Measurements from ENCODE around the gene PTTG1IP2. TPM values are rescaled to one million over a fixed set of nuclear protein-coding genes. Genes with fewer than 3 reads are reported as not detected.

The PTTG1IP2 gene
- total and polyA plus RNA-seq, 10 of the 15 experiments (the other 5 are each of a cell fraction or from before 2014, with no cell fraction given): not detected

GRCh38 chr7:90485734-90486316 lies 16.4 kb downstream of the PTTG1IP2 start:
- H3K27me3 ChIP-seq (replicated peaks in 1 of 2; ENCODE audit: control insufficient read depth in 2 of 2, insufficient read depth in 2 of 2, low read length in 1 of 2): no peaks in the 10 kb centered on the region
- DNase-seq (ENCODE audit: low read depth, low spot score) (no peak), FAIRE-seq (no peak), ATAC-seq (no peak)
- 17% methylated on average over 6 of the region's 6 CpGs for WGBS (ENCODE audit: insufficient coverage, insufficient replicate concordance, low lambda C conversion rate, missing lambda C conversion rate)
- ChIA-PET CTCF (interaction anchor here (0.6 kb wide), 1 partner anchor 236 kb away, joined by 3 read pairs; no protein-coding TSS in a partner anchor), SMC1A (ENCODE audit: uncharacterized antibody, unreplicated experiment) (interaction anchor here (1.6 kb wide), 1 partner anchor 9 kb away, joined by 4 read pairs; no protein-coding TSS in a partner anchor), POLR2A (no interaction called here), RAD21 (ENCODE audit: unreplicated experiment) (no interaction called here)
- no peaks in the 10 kb centered on the region for H4K20me1 ChIP-seq (ENCODE audit: control insufficient read depth, insufficient read depth)
- H2AFZ ChIP-seq (ENCODE audit: control insufficient read depth, low read depth, low read length): no peak overlapping the region
- no peak for TF ChIP-seq HDGF (IDR thresholded peaks at IDR 0.05)
- no peak for TF ChIP-seq ATF2 (IDR thresholded peaks at IDR 0.05; ENCODE audit: low read length)
- TF ChIP-seq ASH2L (IDR thresholded peaks at IDR 0.05; ENCODE audit: borderline replicate concordance, low read depth): no peak
- no peak for TF ChIP-seq ZNF217 (IDR thresholded peaks at IDR 0.05)
- TF ChIP-seq ZNF687 (IDR thresholded peaks at IDR 0.05): no peak
- TF ChIP-seq KDM1A (IDR thresholded peaks at IDR 0.05; ENCODE audit: borderline replicate concordance): no peak
- TF ChIP-seq ZBED1 (IDR thresholded peaks at IDR 0.05; ENCODE audit: borderline replicate concordance): no peak
- H3K4me1 ChIP-seq (ENCODE audit: control insufficient read depth, insufficient read depth, low read length): no peaks in the 10 kb centered on the region
- intact Hi-C loops (cut with micrococcal nuclease; ENCODE audit: unreplicated experiment): no loop called here
- H3K4me3 ChIP-seq: no peak overlapping the region
- H3K9ac ChIP-seq (ENCODE audit: control insufficient read depth, insufficient read depth, low read length): no peak overlapping the region
- no peak overlapping the region for H3K27ac ChIP-seq (ENCODE audit: control insufficient read depth, insufficient read depth)
- H3K4me2 ChIP-seq (ENCODE audit: control insufficient read depth, insufficient read depth): no peak overlapping the region
- no peaks in the 10 kb centered on the region for H3K9me3 ChIP-seq (replicated peaks; ENCODE audit: control insufficient read depth, insufficient read depth, low read length)
- BruUV-seq (replicated peaks): no TSS peak
- no peaks in the 10 kb centered on the region for H3K36me3 ChIP-seq (ENCODE audit: control insufficient read depth in 2 of 2, insufficient read depth in 2 of 2, low read length in 1 of 2)
- in situ Hi-C loops (cut with MboI): no loop called here
- H3K79me2 ChIP-seq (ENCODE audit: control insufficient read depth, insufficient read depth, low read length): no peaks in the 10 kb centered on the region
